ENCODE measurements around the gene C5orf15. TPM values are rescaled to one million over a fixed set of nuclear protein-coding genes. Genes with fewer than 3 reads are reported as not detected.

Gene C5orf15
- total RNA-seq, 1 experiment from 2014 or later = 28.8 TPM

- TF ChIP-seq ZBTB33 (IDR thresholded peaks at IDR 0.05; ENCODE audit: extremely low read depth, insufficient replicate concordance, low read length) = no peak
- no peak for TF ChIP-seq ZFX (IDR thresholded peaks at IDR 0.05)
- no peak for TF ChIP-seq FOSL1 (IDR thresholded peaks at IDR 0.05; ENCODE audit: low read depth)
These were observed 27.6 kb upstream of the C5orf15 start (continued) for GRCh38 chr5:133995883-133996563.

GRCh38 chr5:133995341-133995740 lies 26.9 kb upstream of the C5orf15 start:
- Histone ChIP-seq H3K79me2 (ENCODE audit: insufficient read depth, low read length) (peaks cover 100% of the 10 kb centered on the region), H3K4me3 (replicated peaks in 1 of 2; ENCODE audit: low read depth in 1 of 2, low read length in 2 of 2) (no peak overlapping the region), H2AFZ (ENCODE audit: low read depth, low read length, poor library complexity, severe bottlenecking) (no peak overlapping the region), H3K4me1 (ENCODE audit: control insufficient read depth in 1 of 2, insufficient read depth in 2 of 2, low read length in 2 of 2) (peaks cover 0 to 26% of the 10 kb centered on the region in 2 experiments; a peak in 3 of 4 replicates), H3K27ac (ENCODE audit: low read depth, low read length) (no peak overlapping the region), H3K9me2 (ENCODE audit: insufficient read depth) (no peaks in the 10 kb centered on the region), H4K20me1 (ENCODE audit: insufficient read depth) (peaks cover 64% of the 10 kb centered on the region; the same call in 1 of the 2 replicates), H3K9me3 (ENCODE audit: control insufficient read depth in 1 of 2, insufficient read depth in 1 of 2, low read depth in 1 of 2, low read length in 2 of 2) (no peaks in the 10 kb centered on the region), H3K9ac (ENCODE audit: low read length) (no peak overlapping the region), H3K27me3 (ENCODE audit: insufficient read depth, low read length) (no peaks in the 10 kb centered on the region), H3K4me2 (ENCODE audit: low read length) (no peak overlapping the region), H3K36me3 (ENCODE audit: control insufficient read depth in 1 of 2, insufficient read depth in 2 of 2, low read length in 2 of 2) (peaks cover 17% of the 10 kb centered on the region in 2 experiments; a peak in 3 of 4 replicates)
- CTCF ChIA-PET = interaction anchor here (0.5 kb wide), 1 partner anchor 211 kb away, joined by 3 read pairs; no protein-coding TSS in a partner anchor
- no peak for ATAC-seq
- POLR2A ChIA-PET = no interaction called here
- DNase-seq (ENCODE audit: low read depth, low spot score) = no peak
- RAD21 ChIA-PET (ENCODE audit: low non-redundant PET in 1 of 2, low total read pairs in 2 of 2, uncharacterized antibody in 2 of 2, unreplicated experiment in 2 of 2) = interaction anchor here in 1 of 2 experiments (1.4 kb wide), 1 partner anchor 15 kb away, joined by 4 read pairs; no protein-coding TSS in a partner anchor
- intact Hi-C loops (cut with micrococcal nuclease) = no loop called here
- BruUV-seq (replicated peaks) = no TSS peak
- TF ChIP-seq ATF3 (IDR thresholded peaks at IDR 0.05) (no peak), CBX3 (IDR thresholded peaks at IDR 0.05; ENCODE audit: low read depth) (no peak), TCF7L2 (IDR thresholded peaks at IDR 0.05; ENCODE audit: borderline replicate concordance, extremely low read depth, insufficient read depth, insufficient read length) (no peak), ZBTB33 (IDR thresholded peaks at IDR 0.05; ENCODE audit: extremely low read depth, insufficient replicate concordance, low read length) (no peak), POLR2A (IDR thresholded peaks at IDR 0.05; ENCODE audit: borderline replicate concordance, extremely low read depth, insufficient read depth, insufficient read length) (no peak), CTCF (IDR thresholded peaks at IDR 0.05 in 2 of 3, conservative IDR thresholded peaks at IDR 0.05 in 1 of 3; ENCODE audit: borderline replicate concordance in 1 of 3, insufficient read depth in 1 of 3, low read depth in 2 of 3, low read length in 2 of 3) (no peak), ELF1 (IDR thresholded peaks at IDR 0.05; ENCODE audit: borderline replicate concordance, low read depth) (no peak), MAX (IDR thresholded peaks at IDR 0.05) (no peak), REST (IDR thresholded peaks at IDR 0.05; ENCODE audit: low read depth) (no peak), SP1 (IDR thresholded peaks at IDR 0.05; ENCODE audit: low read depth) (no peak), EZH2phosphoT487 (IDR thresholded peaks at IDR 0.05; ENCODE audit: borderline replicate concordance) (no peak)

Measured in HCT116 (cell line).